HG02938 (cell line): ENCODE data around the gene PROSER2.

Source experiments
- ATAC-seq: cut with Tn5 transposase; IDR thresholded peaks from one replicate; pipeline ENCODE4 v1.9.1; 2021; ENCODE audit warnings: mild to moderate bottlenecking, moderate library complexity; ENCODE audit not compliant: unreplicated experiment

PROSER2 gene

GRCh38 chr10:11901833-11902475 lies 78.8 kb downstream of the PROSER2 start:
- ATAC-seq, result no peak

GRCh38 chr10:11902646-11903045 lies 79.5 kb downstream of the PROSER2 start:
- ATAC-seq, result no peak

GRCh38 chr10:11906714-11907113 lies 83.6 kb downstream of the PROSER2 start:
- ATAC-seq, result no peak

DNA sequence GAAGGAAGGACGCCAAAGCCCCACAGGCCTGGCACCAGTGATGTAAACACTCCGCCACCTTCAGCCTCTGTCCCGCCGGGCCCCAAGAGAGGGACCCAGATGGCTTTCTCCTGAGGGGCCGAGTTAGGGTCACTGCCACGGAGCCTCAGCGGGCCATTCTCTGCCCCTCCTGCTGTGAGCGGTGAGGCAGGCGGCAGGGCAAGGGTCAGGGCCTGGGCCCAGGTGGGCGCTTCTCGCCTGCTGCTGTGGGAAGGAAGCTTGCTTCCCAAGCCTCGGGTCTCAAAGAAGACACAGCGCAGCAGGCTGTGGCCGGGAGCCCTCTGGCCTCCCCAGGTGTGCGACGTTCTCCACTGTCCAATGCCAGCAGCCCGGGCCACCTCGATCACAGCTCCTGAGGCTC lies 84.8 kb downstream of the PROSER2 start:
- ATAC-seq, result no peak

DNA sequence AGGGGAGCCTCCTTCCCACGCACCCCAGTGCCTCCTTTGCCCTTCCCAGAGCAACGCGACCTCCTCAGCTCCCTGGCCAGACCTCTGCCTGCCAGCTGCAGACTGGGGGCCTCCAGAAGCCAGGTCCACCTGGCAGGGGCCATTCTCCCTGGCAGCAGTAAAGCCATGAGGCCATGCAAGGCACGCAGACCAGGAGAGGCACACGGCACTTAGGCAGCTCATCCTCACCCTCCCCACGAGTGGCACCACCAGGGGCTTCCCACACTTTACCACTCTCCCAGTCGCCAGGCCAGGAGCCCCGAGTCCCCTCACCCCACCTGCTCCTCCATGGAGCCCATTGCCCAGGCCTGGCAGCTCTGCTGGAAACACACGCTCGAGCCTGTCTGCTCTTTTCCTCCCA lies 85.4 kb downstream of the PROSER2 start:
- ATAC-seq, result no peak

GRCh38 chr10:11908991-11909390 lies 85.8 kb downstream of the PROSER2 start:
- ATAC-seq, result no peak

DNA sequence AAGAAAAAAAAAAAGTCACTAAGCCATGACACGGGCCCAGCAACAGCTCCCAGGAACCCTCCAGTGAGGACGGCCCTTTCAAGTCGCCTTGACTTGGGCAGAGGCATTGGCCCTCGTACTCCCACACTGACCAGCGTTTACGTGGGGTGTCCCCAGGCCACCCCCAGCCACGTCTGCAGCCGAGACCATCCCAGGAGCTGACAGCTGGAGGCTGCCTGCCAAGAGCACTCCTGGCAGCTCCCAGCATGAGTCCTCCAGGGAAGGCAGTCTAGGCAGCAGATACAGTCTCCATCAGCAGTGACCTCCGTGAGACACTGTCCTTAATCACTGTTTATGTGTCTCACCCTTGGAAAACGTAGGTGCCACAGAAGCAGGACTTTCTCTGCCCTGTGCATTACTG lies 86.5 kb downstream of the PROSER2 start:
- no peak for ATAC-seq

DNA sequence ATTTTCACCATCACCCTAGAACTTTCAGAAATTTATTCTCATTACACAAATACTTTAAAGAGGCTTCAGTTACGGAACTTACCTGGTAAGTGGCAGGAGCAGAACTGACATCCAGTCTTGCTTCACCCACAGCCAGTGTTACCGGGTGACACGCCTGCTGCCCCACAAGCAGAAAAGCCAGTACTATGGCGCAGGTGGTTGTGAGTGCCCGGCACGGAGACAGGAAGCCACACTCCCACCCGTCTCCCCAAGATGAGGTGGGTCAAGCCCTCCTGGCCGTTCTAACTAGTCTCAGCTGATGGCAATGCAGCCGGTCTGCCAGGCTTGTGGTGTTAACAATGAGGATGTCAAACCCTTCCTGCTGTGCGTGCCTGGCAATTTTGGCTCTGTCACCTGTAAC lies 86.9 kb downstream of the PROSER2 start:
- ATAC-seq, result no peak

- no peak for ATAC-seq
Measured at GRCh38 chr10:11913079-11913641, 90.0 kb downstream of the PROSER2 start.

- no peak for ATAC-seq
Measured at GRCh38 chr10:11918384-11918783, 95.2 kb downstream of the PROSER2 start.

GRCh38 chr10:11919271-11919670 lies 96.1 kb downstream of the PROSER2 start:
- no peak for ATAC-seq
